Transverse colon (tissue), 4 donors: ENCODE results near the gene WDHD1. TPM values are rescaled to one million over a fixed set of nuclear protein-coding genes. Genes with fewer than 3 reads are reported as not detected.

ENCODE experiments used
- DNase-seq: peaks from one replicate; pipeline ENCODE4 v3.0.0-alpha.2; 2019
- H3K27ac ChIP-seq, 4 donors: fragments of 200-600 bp; sonication (generic); 2 replicates each; pipeline ENCODE4 v1.5.1; 2016 to 2018; ENCODE audit warnings: inconsistent platforms in 4 of 4
- H3K27me3 ChIP-seq: fragments of 200-600 bp; sonication (generic); 2 replicates; pipeline ENCODE4 v1.5.1; 2017; ENCODE audit warnings: inconsistent platforms
- H3K36me3 ChIP-seq, 4 donors: fragments of 200-600 bp; sonication (generic); 2 replicates each; pipeline ENCODE4 v1.5.1; 2017 to 2019; ENCODE audit warnings: inconsistent platforms in 4 of 4
- H3K4me1 ChIP-seq, 4 donors: fragments of 200-600 bp; sonication (generic); 2 replicates each; pipeline ENCODE4 v1.5.1; 2017 to 2020; ENCODE audit warnings: inconsistent platforms in 4 of 4
- H3K4me3 ChIP-seq, 4 donors: fragments of 200-600 bp; sonication (generic); 1 replicate in 1 of 4; 2 replicates in 3 of 4; pipeline versions ENCODE4 v1.5.1 to v1.6.1; 2017 to 2019; ENCODE audit warnings: inconsistent platforms in 4 of 4
- H3K9me3 ChIP-seq, 2 donors: fragments of 200-600 bp; sonication (generic); 2 replicates each; pipeline ENCODE4 v1.5.1; 2017 to 2019; ENCODE audit warnings: inconsistent platforms in 2 of 2
- EP300 ChIP-seq: sonication (generic); formaldehyde crosslinking; IDR thresholded peaks from one replicate; pipeline ENCODE4 v1.6.1; 2017; ENCODE audit warnings: antibody characterized with exemption, low read depth
- POLR2A ChIP-seq: fragments of 450-650 bp; IDR thresholded peaks from one replicate; pipeline ENCODE4 v1.6.1; 2016; ENCODE audit warnings: antibody characterized with exemption, mild to moderate bottlenecking, moderate library complexity
- POLR2AphosphoS5 ChIP-seq, 3 donors: sonication (generic); formaldehyde crosslinking; IDR thresholded peaks; one replicate each; pipeline ENCODE4 v1.6.1; 2016; ENCODE audit warnings: antibody characterized with exemption in 3 of 3
- WGBS, 2 donors: methylation state at CpG; one replicate each; pipeline ENCODE4 v1.1.5; 2018; ENCODE audit warnings: low coverage in 1 of 2; 5-methylcytosine and 5-hydroxymethylcytosine counted together
- in situ Hi-C, 4 donors: fragments of 200-750 bp; cut with MboI; loops; one replicate each; pipeline versions ENCODE4 v1.15.0 to v1.15.1; 2017; ENCODE audit warnings: low sequenced_read_pairs in 3 of 4, low pct_ligation_motif_present in 1 of 4, low pct_unique_long_range_greater_than_20kb in 1 of 4
- intact Hi-C: fragments of 100-400 bp; cut with DNase I; formaldehyde crosslinking; loops from one replicate; pipeline ENCODE4 v1.15.1; 2023; ENCODE audit warnings: low total_unique reads
- total RNA-seq, 4 donors: library from RNA; depleted of rRNA; stranded (reverse); fragments of >200 nt; gene quantifications; one replicate each; pipeline ENCODE4 v1.1.0, GENCODE V29; 2016
- TF ChIP-seq, protein P1 (sequence below), 5 experiments: fragments of 200-600 bp in 3 of 5; fragments of 450-650 bp in 2 of 5; sonication (generic) in 3 of 5; IDR thresholded peaks; 1 replicate in 2 of 5; 2 replicates in 3 of 5; pipeline ENCODE4 v1.5.1; 2016 to 2017; ENCODE audit warnings: antibody characterized with exemption in 5 of 5, inconsistent platforms in 3 of 5, mild to moderate bottlenecking in 2 of 5, moderate library complexity in 1 of 5

The WDHD1 gene
- total RNA-seq, 4 donors from 2014 or later = 0.20 to 1.2 (median 1.1) TPM; not detected in 1

DNA sequence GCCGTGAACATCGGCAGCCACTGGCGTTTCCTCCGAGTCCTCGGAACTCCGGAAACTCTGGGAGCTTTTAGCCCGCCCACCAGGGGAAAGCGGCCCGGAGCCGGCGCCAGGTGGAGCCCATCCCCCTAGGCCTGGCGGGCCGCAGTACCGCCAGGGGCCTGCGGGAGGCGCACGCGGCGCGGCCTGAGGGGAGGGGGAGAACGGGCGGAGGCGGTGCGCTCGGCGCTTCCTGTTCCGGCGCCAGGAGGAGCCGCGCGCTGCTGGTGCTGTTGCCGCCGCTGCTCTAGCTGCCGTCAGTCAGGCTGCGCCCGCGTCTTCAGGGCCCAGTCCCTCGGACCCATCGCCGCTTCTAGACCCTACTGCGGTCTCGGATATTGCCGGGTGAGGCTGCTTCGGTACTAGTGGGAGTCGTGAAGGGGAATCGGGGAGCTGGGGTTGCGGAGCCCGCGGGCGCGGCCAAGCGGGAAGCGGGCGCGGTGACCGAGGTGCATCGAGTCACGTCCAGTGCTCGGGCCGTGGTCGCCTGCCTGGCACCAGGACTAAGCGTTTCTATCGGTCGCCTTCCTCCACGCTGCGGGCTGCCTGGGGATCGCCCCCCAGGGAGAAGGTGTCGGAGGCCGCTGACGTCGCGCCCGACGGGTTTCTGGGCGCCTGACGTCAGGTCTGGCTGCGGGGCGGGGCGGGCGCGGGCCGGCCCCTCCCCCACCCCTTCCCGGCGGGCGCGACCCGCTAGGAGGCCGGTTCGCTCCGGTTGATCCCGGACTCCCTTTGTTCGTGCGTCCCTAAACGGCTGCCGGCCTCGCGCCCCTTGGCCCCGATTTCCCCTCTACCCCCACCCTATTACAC, 24.7 kb upstream of the WDHD1 start, which contains the start of gene MAPK1IP1L:
Gene MAPK1IP1L, plus strand, starts transcription at position 225 of the 846 bp plus-strand sequence. CDS start 10,037 bp downstream, outside the sequence.
- Histone ChIP-seq H3K4me1 (peaks cover 9 to 46% (median 23%) of the 10 kb centered on the region in 4 donors), H3K9me3 (no peaks in the 10 kb centered on the region), H3K27me3 (no peaks in the 10 kb centered on the region), H3K4me3 (peak within 1 kb of the TSS; percentile 75 to 98 (median 86)), H3K27ac (peak within 1 kb of the TSS; percentile 97 to 100 (median 100)), H3K36me3 (no peaks in the 10 kb centered on the region)
- peak; percentile 93 for DNase-seq
- TF ChIP-seq POLR2AphosphoS5 (IDR thresholded peaks at IDR 0.05) (peak; percentile 92 to 99 (median 99)), EP300 (peak; percentile 38), POLR2A (peak; percentile 99)
- TF ChIP-seq, protein P1, sequence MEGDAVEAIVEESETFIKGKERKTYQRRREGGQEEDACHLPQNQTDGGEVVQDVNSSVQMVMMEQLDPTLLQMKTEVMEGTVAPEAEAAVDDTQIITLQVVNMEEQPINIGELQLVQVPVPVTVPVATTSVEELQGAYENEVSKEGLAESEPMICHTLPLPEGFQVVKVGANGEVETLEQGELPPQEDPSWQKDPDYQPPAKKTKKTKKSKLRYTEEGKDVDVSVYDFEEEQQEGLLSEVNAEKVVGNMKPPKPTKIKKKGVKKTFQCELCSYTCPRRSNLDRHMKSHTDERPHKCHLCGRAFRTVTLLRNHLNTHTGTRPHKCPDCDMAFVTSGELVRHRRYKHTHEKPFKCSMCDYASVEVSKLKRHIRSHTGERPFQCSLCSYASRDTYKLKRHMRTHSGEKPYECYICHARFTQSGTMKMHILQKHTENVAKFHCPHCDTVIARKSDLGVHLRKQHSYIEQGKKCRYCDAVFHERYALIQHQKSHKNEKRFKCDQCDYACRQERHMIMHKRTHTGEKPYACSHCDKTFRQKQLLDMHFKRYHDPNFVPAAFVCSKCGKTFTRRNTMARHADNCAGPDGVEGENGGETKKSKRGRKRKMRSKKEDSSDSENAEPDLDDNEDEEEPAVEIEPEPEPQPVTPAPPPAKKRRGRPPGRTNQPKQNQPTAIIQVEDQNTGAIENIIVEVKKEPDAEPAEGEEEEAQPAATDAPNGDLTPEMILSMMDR (IDR thresholded peaks at IDR 0.05) = peak; percentile 98 to 100 (median 100)
- 1% methylated on average over 70 of the region's 98 CpGs; no CpG with 5 or more reads in 1 of the 2 donors for WGBS, 2 donors
- intact Hi-C loops = no loop called here
- in situ Hi-C loops = no loop called here

DNA sequence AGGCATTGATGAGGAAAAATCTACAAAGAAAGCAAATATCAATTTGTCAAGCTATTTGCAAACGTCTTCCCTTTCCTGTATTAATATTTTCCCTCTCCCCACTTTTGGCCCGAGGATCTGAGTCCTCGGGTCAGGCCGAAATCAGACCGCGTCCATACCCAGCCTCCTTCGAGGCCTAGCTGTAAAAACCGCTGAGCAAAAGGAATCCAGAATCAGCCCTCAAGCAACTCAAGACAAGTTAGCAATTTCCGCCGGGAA, 24.2 kb upstream of the WDHD1 start:
- no peaks in the 10 kb centered on the region for H3K9me3 ChIP-seq
- H3K27ac ChIP-seq = peak overlapping the region; percentile 97 to 100 (median 100)
- peak overlapping the region; percentile 6 to 94 (median 76) for H3K4me3 ChIP-seq
- in situ Hi-C loops = no loop called here
- no peaks in the 10 kb centered on the region for H3K27me3 ChIP-seq
- WGBS, 2 donors = 0 to 1% methylated on average over 7 to 10 of the region's 10 CpGs
- intact Hi-C loops = no loop called here
- H3K4me1 ChIP-seq = peaks cover 9 to 46% (median 23%) of the 10 kb centered on the region in 4 donors
- TF ChIP-seq POLR2AphosphoS5 (IDR thresholded peaks at IDR 0.05) = no peak
- no peak for TF ChIP-seq POLR2A
- TF ChIP-seq EP300 = no peak
- TF ChIP-seq, protein P1 (IDR thresholded peaks at IDR 0.05) = no peak
- DNase-seq = no peak
- no peaks in the 10 kb centered on the region for H3K36me3 ChIP-seq

DNA sequence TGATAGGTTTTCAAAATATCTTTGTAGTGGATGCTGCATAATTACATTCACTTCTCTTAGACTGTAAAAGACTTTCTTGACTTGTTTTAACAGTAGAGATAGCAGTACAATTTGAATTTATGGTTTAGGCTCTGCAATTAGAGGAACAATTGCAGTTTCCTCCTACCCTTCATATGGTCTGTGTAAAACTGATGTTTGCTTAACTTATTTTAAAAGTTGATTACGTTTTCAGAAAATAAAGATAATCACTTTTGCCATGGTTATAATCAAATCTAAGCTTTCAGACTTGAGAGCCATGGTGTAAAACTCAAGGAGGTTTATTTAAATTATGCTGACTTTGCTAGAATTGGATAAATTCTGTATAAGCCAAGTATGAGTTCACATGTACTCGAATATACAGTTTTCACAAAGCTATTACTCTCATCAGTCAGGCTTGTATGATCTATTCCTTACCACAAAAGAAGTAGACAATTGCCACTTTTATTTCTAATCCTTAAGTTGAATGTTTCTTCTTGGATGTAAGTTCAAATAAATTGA, 22.1 kb upstream of the WDHD1 start:
- no peak overlapping the region for H3K4me3 ChIP-seq
- H3K9me3 ChIP-seq = no peaks in the 10 kb centered on the region
- H3K36me3 ChIP-seq = peaks cover 0 to 4% (median 1%) of the 10 kb centered on the region in 4 donors
- 60 to 65% methylated on average over 2 of the region's 2 CpGs for WGBS, 2 donors
- no peak overlapping the region for H3K27ac ChIP-seq
- DNase-seq = no peak
- in situ Hi-C loops (no loop called here), intact Hi-C loops (no loop called here)
- TF ChIP-seq, protein P1 (IDR thresholded peaks at IDR 0.05) = no peak
- TF ChIP-seq EP300 = no peak
- TF ChIP-seq POLR2A = no peak
- no peak for TF ChIP-seq POLR2AphosphoS5 (IDR thresholded peaks at IDR 0.05)
- H3K27me3 ChIP-seq = no peaks in the 10 kb centered on the region
- peaks cover 9 to 26% (median 18%) of the 10 kb centered on the region in 4 donors for H3K4me1 ChIP-seq

DNA sequence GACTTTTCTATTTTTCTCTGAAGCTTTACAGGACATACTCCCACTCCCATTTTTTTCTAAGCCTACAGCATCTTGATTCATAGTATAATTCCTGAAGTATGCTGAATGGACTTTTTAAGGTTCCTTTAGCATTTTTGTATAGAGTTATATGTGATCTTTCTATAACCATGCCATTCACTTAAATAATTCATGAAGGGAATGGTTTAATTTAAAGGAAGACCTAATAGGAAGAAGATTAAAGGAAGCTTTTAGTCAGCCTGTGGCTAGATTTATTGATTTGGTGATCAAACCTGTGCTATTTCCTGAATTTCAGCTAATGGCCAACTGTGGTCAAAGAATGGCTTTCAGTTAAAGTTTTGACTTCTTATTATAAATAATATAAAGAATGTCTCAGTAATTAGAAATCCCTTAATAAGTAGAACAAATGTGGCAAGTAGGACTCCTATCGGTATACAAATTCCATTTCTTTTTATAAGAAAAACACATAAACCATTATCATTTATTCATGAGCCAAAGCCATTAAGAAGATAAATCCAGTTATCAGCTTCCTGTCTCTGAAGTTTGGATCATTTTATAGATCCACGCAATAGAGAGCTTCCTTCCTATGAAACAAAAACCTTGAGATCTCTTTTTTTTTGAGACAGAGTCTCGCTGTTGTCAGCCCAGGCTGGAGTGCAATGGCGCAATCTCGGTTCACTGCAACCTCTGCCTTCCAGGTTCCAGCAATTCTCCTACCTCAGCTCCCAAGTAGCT, 20.6 kb upstream of the WDHD1 start:
- intact Hi-C loops = no loop called here
- Histone ChIP-seq H3K9me3 (no peaks in the 10 kb centered on the region), H3K27ac (no peak overlapping the region), H3K4me3 (no peak overlapping the region), H3K4me1 (peaks cover 0 to 12% (median 5%) of the 10 kb centered on the region in 4 donors), H3K27me3 (no peaks in the 10 kb centered on the region), H3K36me3 (peaks cover 0 to 16% (median 7%) of the 10 kb centered on the region in 4 donors)
- in situ Hi-C loops = no loop called here
- TF ChIP-seq EP300 (no peak), POLR2AphosphoS5 (IDR thresholded peaks at IDR 0.05) (no peak), POLR2A (no peak)
- TF ChIP-seq, protein P1 (IDR thresholded peaks at IDR 0.05) = no peak
- no peak for DNase-seq
- 93 to 98% methylated on average over 5 of the region's 5 CpGs for WGBS, 2 donors
